H1 (cell line): ENCODE data around the gene SLC12A7. TPM values are rescaled to one million over a fixed set of nuclear protein-coding genes. Genes with fewer than 3 reads are reported as not detected.

Experiments
- ASH2L ChIP-seq: fragments of 200-600, 300-600 bp; sonication (generic); IDR thresholded peaks from one replicate; pipeline ENCODE4 v1.7.1; 2017; ENCODE audit warnings: low read length
- HDAC2 ChIP-seq, 2 experiments: fragments of 300-600 bp in 1 of 2; sonication (generic) in 1 of 2; IDR thresholded peaks; 2 replicates each; pipeline ENCODE4 v1.6.1; 2011 to 2012; ENCODE audit warnings: low read depth in 2 of 2, low read length in 2 of 2, mild to moderate bottlenecking in 2 of 2, moderate library complexity in 2 of 2, borderline replicate concordance in 1 of 2, inconsistent platforms in 1 of 2
- JUN ChIP-seq: IDR thresholded peaks from 2 replicates; pipeline ENCODE4 v1.6.1; 2011; ENCODE audit warnings: low read depth, mild to moderate bottlenecking, improper control_type of control experiment, low read length
- POU5F1 ChIP-seq: IDR thresholded peaks from 2 replicates; pipeline ENCODE4 v1.6.1; 2011; ENCODE audit warnings: low read depth, mild to moderate bottlenecking, low read length, moderate library complexity
- RXRA ChIP-seq: IDR thresholded peaks from 2 replicates; pipeline ENCODE4 v1.6.1; 2011; ENCODE audit warnings: low read depth, mild to moderate bottlenecking, low read length, moderate library complexity; ENCODE audit not compliant: insufficient read depth
- polyA plus RNA-seq, 7 experiments: library from polyadenylated mRNA; depleted of rRNA in 3 of 7; stranded (reverse) in 5 of 7; unstranded in 2 of 7; fragments of >200 nt in 5 of 7; fragments of 200-250 nt in 2 of 7; gene quantifications; 1 replicate in 5 of 7; 2 replicates in 1 of 7; 4 replicates in 1 of 7; pipeline versions ENCODE4 v1.2.1 to v1.2.3, GENCODE V29; 2011 to 2013; ENCODE audit warnings: missing spikeins in 2 of 7, mixed read lengths in 2 of 7
- total RNA-seq: library from RNA; stranded (reverse); fragmentation: NEBNext Ultra II Directional; extraction: Animal tissue kit (Norgen Biotek cat#: 25700); gene quantifications from 2 replicates; pipeline ENCODE4 v1.2.1, GENCODE V29; 2021

The SLC12A7 gene
- total and polyA plus RNA-seq, 2 of the 8 experiments (the other 6 are each of a cell fraction or from before 2014, with no cell fraction given): 23.5 to 39.7 TPM

- TF ChIP-seq HDAC2 (IDR thresholded peaks at IDR 0.05; ENCODE audit: borderline replicate concordance in 1 of 2, low read depth in 2 of 2, low read length in 2 of 2): no peak
- no peak for TF ChIP-seq ASH2L
- no peak for TF ChIP-seq RXRA
- no peak for TF ChIP-seq JUN
- no peak for TF ChIP-seq POU5F1
Measured at GRCh38 chr5:1002271-1002546, 109.7 kb downstream of the SLC12A7 start (continued).
